HCT116 (cell line): ENCODE results near the gene PDE4D. TPM values are rescaled to one million over a fixed set of nuclear protein-coding genes. Genes with fewer than 3 reads are reported as not detected.

Experiments used
- ATAC-seq: fragments of 200-7000 bp; cut with Tn5 transposase; 2 replicates; pipeline ENCODE4 v1.9.1; 2020; ENCODE audit warnings: mild to moderate bottlenecking, moderate library complexity
- BruUV-seq: library from RNA; stranded (reverse); fragments of 400-500 nt; replicated peaks from 2 replicates; lab custom pipeline; 2021; lab: Mats Ljungman, UMichigan
- CTCF ChIA-PET: fragments of 300-600 bp; sonication (Branson Sonifier 250); formaldehyde crosslinking; loops from one replicate; lab custom pipeline; 2021; ENCODE audit warnings: antibody characterized with exemption; lab: Charles Lee
- POLR2A ChIA-PET: fragments of 300-600, 350-600 bp; sonication (Branson Sonifier 250); formaldehyde crosslinking; loops from one replicate; lab custom pipeline; 2021; ENCODE audit warnings: antibody characterized with exemption; lab: Charles Lee
- RAD21 ChIA-PET, 2 experiments: fragments of 300-600 bp; sonication (Branson Sonifier 250); formaldehyde crosslinking; loops; one replicate each; lab custom pipeline; 2023; ENCODE audit warnings: low total read pairs in 2 of 2; ENCODE audit not compliant: uncharacterized antibody in 2 of 2, unreplicated experiment in 2 of 2, low non-redundant PET in 1 of 2; lab: Charles Lee
- DNase-seq: peaks from one replicate; pipeline ENCODE4 v3.0.0-alpha.2; 2010; ENCODE audit warnings: low read depth, low spot score
- H2AFZ ChIP-seq: fragments of 200-600 bp; shearing (Covaris generic), sonication (generic); 2 replicates; pipeline ENCODE4 v1.6.1; 2017; ENCODE audit warnings: low read depth, mixed run types, mixed read lengths, antibody characterized with exemption, low read length; ENCODE audit not compliant: poor library complexity, severe bottlenecking
- H3K27ac ChIP-seq: 2 replicates; pipeline ENCODE4 v1.5.1; 2012; ENCODE audit warnings: low read depth, low read length
- H3K27me3 ChIP-seq: fragments of 200-600 bp; sonication (generic); 2 replicates; pipeline ENCODE4 v1.6.1; 2016; ENCODE audit warnings: mixed run types, low read length, mixed read lengths; ENCODE audit not compliant: insufficient read depth
- H3K36me3 ChIP-seq, 2 experiments: fragments of 200-500 bp in 1 of 2; fragments of 200-600 bp in 1 of 2; sonication (Bioruptor generic) in 1 of 2; sonication (generic) in 1 of 2; 2 replicates each; pipeline versions ENCODE4 v1.5.1 to v1.6.1; 2014 to 2016; ENCODE audit warnings: low read length in 2 of 2, inconsistent platforms in 1 of 2, mixed read lengths in 1 of 2, mixed run types in 1 of 2; ENCODE audit not compliant: insufficient read depth in 2 of 2, control insufficient read depth in 1 of 2
- H3K4me1 ChIP-seq, 2 experiments: fragments of 200-600 bp in 1 of 2; sonication (generic) in 1 of 2; 2 replicates each; pipeline versions ENCODE4 v1.5.1 to v1.6.1; 2012 to 2017; ENCODE audit warnings: low read length in 2 of 2, inconsistent platforms in 1 of 2, mild to moderate bottlenecking in 1 of 2, mixed read lengths in 1 of 2, mixed run types in 1 of 2, moderate library complexity in 1 of 2; ENCODE audit not compliant: insufficient read depth in 2 of 2, control insufficient read depth in 1 of 2
- H3K4me2 ChIP-seq: fragments of 200-600 bp; sonication (generic); 2 replicates; pipeline ENCODE4 v1.6.1; 2017; ENCODE audit warnings: mixed run types, low read length, mixed read lengths
- H3K4me3 ChIP-seq, 2 experiments: fragments of 200-600 bp in 1 of 2; sonication (generic) in 1 of 2; replicated peaks in 1 of 2; 2 replicates each; pipeline ENCODE4 v1.5.1; 2011 to 2016; ENCODE audit warnings: low read length in 2 of 2, control low read depth in 1 of 2, low read depth in 1 of 2, mild to moderate bottlenecking in 1 of 2, mixed read lengths in 1 of 2, mixed run types in 1 of 2
- H3K79me2 ChIP-seq: fragments of 200-600 bp; sonication (generic); 2 replicates; pipeline ENCODE4 v1.6.1; 2017; ENCODE audit warnings: mild to moderate bottlenecking, mixed run types, low read length, moderate library complexity, mixed read lengths; ENCODE audit not compliant: insufficient read depth
- H3K9ac ChIP-seq: fragments of 200-600 bp; sonication (generic); 2 replicates; pipeline ENCODE4 v1.6.1; 2016; ENCODE audit warnings: low read length, mixed read lengths
- H3K9me2 ChIP-seq: fragments of 200-600 bp; sonication (generic), shearing (Covaris generic); 2 replicates; pipeline ENCODE4 v1.6.1; 2017; ENCODE audit warnings: mixed run types, mild to moderate bottlenecking, moderate library complexity; ENCODE audit not compliant: insufficient read depth
- H3K9me3 ChIP-seq, 2 experiments: fragments of 200-500 bp in 1 of 2; fragments of 200-600 bp in 1 of 2; sonication (Bioruptor generic) in 1 of 2; sonication (generic) in 1 of 2; 2 replicates each; pipeline ENCODE4 v1.6.1; 2014 to 2017; ENCODE audit warnings: low read length in 2 of 2, mixed read lengths in 2 of 2, inconsistent platforms in 1 of 2, low read depth in 1 of 2, mild to moderate bottlenecking in 1 of 2, mixed run types in 1 of 2, moderate library complexity in 1 of 2; ENCODE audit not compliant: control insufficient read depth in 1 of 2, insufficient read depth in 1 of 2
- H4K20me1 ChIP-seq: fragments of 200-600 bp; sonication (generic), shearing (Covaris generic); 2 replicates; pipeline ENCODE4 v1.6.1; 2017; ENCODE audit warnings: mixed run types, mild to moderate bottlenecking, moderate library complexity; ENCODE audit not compliant: insufficient read depth
- CTCF ChIP-seq, 3 experiments: fragments of 200-600 bp in 1 of 3; sonication (generic) in 1 of 3; IDR thresholded peaks in 2 of 3; conservative IDR thresholded peaks in 1 of 3; 2 replicates each; pipeline ENCODE4 v1.5.1; 2012 to 2017; ENCODE audit warnings: low read depth in 2 of 3, low read length in 2 of 3, antibody characterized with exemption in 1 of 3, borderline replicate concordance in 1 of 3, control low read depth in 1 of 3, mild to moderate bottlenecking in 1 of 3, mixed read lengths in 1 of 3, mixed run types in 1 of 3, moderate library complexity in 1 of 3; ENCODE audit not compliant: insufficient read depth in 1 of 3
- EZH2phosphoT487 ChIP-seq: fragments of 200-600 bp; IDR thresholded peaks from 2 replicates; pipeline ENCODE4 v1.6.1; 2018; ENCODE audit warnings: antibody characterized with exemption, borderline replicate concordance
- FOSL1 ChIP-seq: IDR thresholded peaks from 2 replicates; pipeline ENCODE4 v1.6.1; 2012; ENCODE audit warnings: low read depth
- REST ChIP-seq: IDR thresholded peaks from 2 replicates; pipeline ENCODE4 v1.6.1; 2012; ENCODE audit warnings: low read depth
- TCF7L2 ChIP-seq: IDR thresholded peaks from 2 replicates; pipeline ENCODE4 v1.7.0; 2011; ENCODE audit warnings: borderline replicate concordance, inconsistent platforms; ENCODE audit not compliant: insufficient read depth, insufficient read length; ENCODE audit errors: extremely low read depth
- YY1 ChIP-seq: IDR thresholded peaks from 2 replicates; pipeline ENCODE4 v1.6.1; 2011; ENCODE audit warnings: low read length, low read depth, moderate library complexity, mild to moderate bottlenecking; ENCODE audit not compliant: insufficient replicate concordance; ENCODE audit errors: extremely low read depth
- intact Hi-C: fragments of 100-400 bp; cut with micrococcal nuclease; formaldehyde crosslinking; loops from 2 replicates; pipeline ENCODE4 v1.10.0; 2022
- total RNA-seq: library from RNA; stranded (reverse); gene quantifications from one replicate; pipeline ENCODE4 v1.2.1, GENCODE V29; 2021; ENCODE audit not compliant: unreplicated experiment

Gene PDE4D
- total RNA-seq, 1 experiment from 2014 or later: 1.1 TPM

- no peak for ATAC-seq
These were observed 791.1 kb downstream of the PDE4D start for GRCh38 chr5:59102437-59102836.

GRCh38 chr5:59100875-59101274 is 792.7 kb downstream of the PDE4D start:
- Histone ChIP-seq H3K4me2 (no peak overlapping the region), H3K79me2 (no peaks in the 10 kb centered on the region), H3K9me3 (no peaks in the 10 kb centered on the region), H3K27ac (no peak overlapping the region), H3K27me3 (0 out of 2 replicates have a peak, but pooled peaks cover 10% of the 10 kb centered on the region), H3K9me2 (no peaks in the 10 kb centered on the region), H2AFZ (no peak overlapping the region), H4K20me1 (no peaks in the 10 kb centered on the region), H3K36me3 (no peaks in the 10 kb centered on the region), H3K9ac (no peak overlapping the region), H3K4me1 (no peaks in the 10 kb centered on the region), H3K4me3 (no peak overlapping the region)
- ChIA-PET RAD21 (no interaction called here), POLR2A (no interaction called here), CTCF (no interaction called here)
- TF ChIP-seq REST (no peak), EZH2phosphoT487 (no peak), CTCF (IDR thresholded peaks at IDR 0.05 in 2 of 3, conservative IDR thresholded peaks at IDR 0.05 in 1 of 3; ENCODE audit: borderline replicate concordance in 1 of 3, insufficient read depth in 1 of 3, low read depth in 2 of 3, low read length in 2 of 3) (no peak), FOSL1 (no peak), YY1 (no peak)
- ATAC-seq (no peak), DNase-seq (no peak)
- no TSS peak for BruUV-seq
- intact Hi-C loops: no loop called here

More at GRCh38 chr5:59102437-59102836, 791.1 kb downstream of the PDE4D start:
- CTCF ChIA-PET: no interaction called here
- intact Hi-C loops: no loop called here
- RAD21 ChIA-PET: no interaction called here
- Histone ChIP-seq H3K9me3 (no peaks in the 10 kb centered on the region), H4K20me1 (no peaks in the 10 kb centered on the region), H3K4me3 (no peak overlapping the region), H3K36me3 (no peaks in the 10 kb centered on the region), H3K9ac (no peak overlapping the region), H3K79me2 (no peaks in the 10 kb centered on the region), H3K4me1 (0 out of 4 replicates have a peak, but pooled peaks cover 0 to 7% of the 10 kb centered on the region in 2 experiments), H3K4me2 (no peak overlapping the region), H3K27me3 (0 out of 2 replicates have a peak, but pooled peaks cover 1% of the 10 kb centered on the region), H3K27ac (no peak overlapping the region), H3K9me2 (no peaks in the 10 kb centered on the region), H2AFZ (no peak overlapping the region)
- no peak for DNase-seq
- TF ChIP-seq TCF7L2: no peak
- BruUV-seq: no TSS peak
- POLR2A ChIA-PET: no interaction called here
